K562 (cell line): Measurements from ENCODE around the gene UBA3. TPM values are rescaled to one million over a fixed set of nuclear protein-coding genes. Genes with fewer than 3 reads are reported as not detected.

Experiments used
- BMI1 ChIP-seq: fragments of 150-350 bp; IDR thresholded peaks from 2 replicates; pipeline ENCODE4 v1.6.1; 2014; ENCODE audit warnings: low read length
- BRD4 ChIP-seq: fragments of 200-600 bp; sonication (generic); IDR thresholded peaks from 2 replicates; pipeline ENCODE4 v1.6.1; 2017; ENCODE audit warnings: inconsistent platforms
- FOSL1 ChIP-seq: fragments of 200-800 bp; sonication (Bioruptor generic); conservative IDR thresholded peaks from 2 replicates; pipeline ENCODE4 v1.6.1; 2016; ENCODE audit warnings: missing genetic modification characterization, missing compliant biosample characterization
- FOXK2 ChIP-seq, 2 experiments: fragments of 450-650 bp; IDR thresholded peaks in 1 of 2; conservative IDR thresholded peaks in 1 of 2; 2 replicates each; pipeline ENCODE4 v1.6.1; 2016; ENCODE audit warnings: low read depth in 2 of 2, mild to moderate bottlenecking in 1 of 2
- L3MBTL2 ChIP-seq: fragments of 450-650 bp; IDR thresholded peaks from 2 replicates; pipeline ENCODE4 v1.6.1; 2016; ENCODE audit warnings: mild to moderate bottlenecking, moderate library complexity
- MGA ChIP-seq: fragments of 450-650 bp; IDR thresholded peaks from 2 replicates; pipeline ENCODE4 v1.6.1; 2016; ENCODE audit warnings: mild to moderate bottlenecking, moderate library complexity
- MNT ChIP-seq, 2 experiments: fragments of 450-650 bp; conservative IDR thresholded peaks; 2 replicates each; pipeline ENCODE4 v1.6.1; 2017; ENCODE audit warnings: mild to moderate bottlenecking in 2 of 2, moderate library complexity in 2 of 2
- RBM17 ChIP-seq: fragments of 200-400 bp; formaldehyde crosslinking; IDR thresholded peaks from 2 replicates; pipeline ENCODE4 v1.6.1; 2017; ENCODE audit warnings: low read depth, mild to moderate bottlenecking, low read length, borderline replicate concordance
- RBM25 ChIP-seq: fragments of 200-400 bp; formaldehyde crosslinking; IDR thresholded peaks from 2 replicates; pipeline ENCODE4 v1.6.1; 2018; ENCODE audit warnings: low read length, low read depth, moderate library complexity; ENCODE audit not compliant: severe bottlenecking
- SIRT6 ChIP-seq: IDR thresholded peaks from one replicate; pipeline ENCODE4 v1.6.1; 2012; ENCODE audit warnings: low read depth, mild to moderate bottlenecking, control low read depth, inconsistent platforms, low read length, moderate library complexity
- SOX6 ChIP-seq: fragments of 450-650 bp; IDR thresholded peaks from 2 replicates; pipeline ENCODE4 v1.6.1; 2014; ENCODE audit warnings: mild to moderate bottlenecking
- SRSF7 ChIP-seq: fragments of 200-400 bp; formaldehyde crosslinking; optimal IDR thresholded peaks from 2 replicates; pipeline ENCODE3; 2017; ENCODE audit warnings: mild to moderate bottlenecking, low read depth, low read length
- TAF1 ChIP-seq: IDR thresholded peaks from 2 replicates; pipeline ENCODE4 v1.6.1; 2011; ENCODE audit warnings: mild to moderate bottlenecking, low read length, moderate library complexity; ENCODE audit not compliant: insufficient read depth, control insufficient read depth, severe bottlenecking; ENCODE audit errors: extremely low read depth
- TCF3 ChIP-seq: sonication (generic); formaldehyde crosslinking; IDR thresholded peaks from 2 replicates; pipeline ENCODE4 v1.4.0; 2020; ENCODE audit warnings: mild to moderate bottlenecking, missing genetic modification reagents
- WHSC1 ChIP-seq: IDR thresholded peaks from one replicate; pipeline ENCODE4 v1.6.1; 2012; ENCODE audit warnings: low read length, control low read depth, inconsistent platforms
- ZNF561 ChIP-seq: fragments of 450-650 bp; formaldehyde crosslinking; conservative IDR thresholded peaks from 2 replicates; pipeline ENCODE4 v1.4.0; 2020; ENCODE audit warnings: mild to moderate bottlenecking, moderate library complexity
- polyA plus RNA-seq, 8 experiments: library from polyadenylated mRNA; depleted of rRNA in 4 of 8; stranded (reverse) in 5 of 8; unstranded in 3 of 8; fragments of >200 nt; fragmentation: Nextera tagmentation in 2 of 8; fragmentation: Illumina TruSeq in 1 of 8; extraction: Ambion mirVana in 2 of 8; extraction: Trizol in 1 of 8; gene quantifications; 2 replicates each; pipeline versions ENCODE4 v1.2.1 to v1.2.3, GENCODE V29; 2011 to 2014; ENCODE audit warnings: inconsistent platforms in 1 of 8, missing spikeins in 1 of 8
- total RNA-seq, 7 experiments: library from RNA; depleted of rRNA in 6 of 7; stranded (reverse); fragments of >200 nt in 6 of 7; fragmentation: Illumina TruSeq in 2 of 7; extraction: Trizol in 2 of 7; gene quantifications; 2 replicates each; pipeline versions ENCODE4 v1.2.1 to v1.2.3, GENCODE V29; 2011 to 2021; ENCODE audit warnings: low replicate concordance in 1 of 7

Gene UBA3
- total and polyA plus RNA-seq, 9 of the 15 experiments (the other 6 are each of a cell fraction or from before 2014, with no cell fraction given) = 23.2 to 80.0 (median 38.6) TPM

- TF ChIP-seq MGA (peak; percentile 44; the same call in 1 of the 2 replicates), SRSF7 (no peak), FOSL1 (tag) (peak; percentile 40; the same call in 1 of the 2 replicates), FOXK2 (conservative IDR thresholded peaks at IDR 0.05 in 1 of 2, IDR thresholded peaks at IDR 0.05 in 1 of 2; ENCODE audit: low read depth in 2 of 2) (no peak), SIRT6 (no peak), WHSC1 (no peak), L3MBTL2 (peak; percentile 60), TAF1 (no peak), RBM25 (no peak), ZNF561 (CRISPR knock-in tag) (no peak), MNT (conservative IDR thresholded peaks at IDR 0.05) (peak in 1 of 2 experiments; percentile 61; a peak in 1 of 4 replicates), BRD4 (no peak), SOX6 (peak; percentile 85), BMI1 (no peak), TCF3 (no peak), RBM17 (no peak)
Measured at GRCh38 chr3:69108811-69109210, 28.6 kb upstream of the UBA3 start (continued).
